HPDE6-E6E7 (cell line): ENCODE measurements around the gene MFSD11.
"Not testable (repeated sequence)": the region's sequence is repeated elsewhere in the genome, so short reads cannot be mapped to it uniquely, and the experiment has no call there.

ENCODE experiments used
- DNase-seq: peaks from one replicate; pipeline ENCODE4 v3.0.0; 2011; ENCODE audit warnings: missing footprints; ENCODE audit errors: extremely low spot score

The MFSD11 gene

GRCh38 chr17:76797241-76797840, 59.4 kb downstream of the MFSD11 start:
- no peak for DNase-seq

DNA sequence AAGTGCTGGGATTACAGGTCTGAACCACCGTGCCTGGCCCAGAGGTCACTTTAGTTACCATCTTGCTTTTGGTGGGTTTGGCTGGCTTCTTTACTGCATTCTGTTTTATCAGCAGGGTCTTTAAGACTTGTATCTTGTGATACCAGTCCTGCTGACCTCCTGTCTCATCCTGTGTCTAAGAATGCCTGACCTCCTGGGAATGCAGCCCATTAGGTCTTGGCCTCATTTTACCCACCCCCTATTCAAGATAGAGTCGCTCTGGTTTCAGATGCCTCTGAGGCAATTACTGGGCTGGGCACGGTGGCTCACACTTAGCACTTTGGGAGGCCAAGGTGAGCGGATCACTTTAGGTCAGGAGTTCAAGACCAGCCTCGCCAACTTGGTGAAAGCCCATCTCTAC, 63.8 kb downstream of the MFSD11 start:
- no peak for DNase-seq

- no peak for DNase-seq
Measured at GRCh38 chr17:76805319-76805718, 67.4 kb downstream of the MFSD11 start.

- DNase-seq = not testable (repeated sequence)
Measured at GRCh38 chr17:76806151-76806550, 68.2 kb downstream of the MFSD11 start.

GRCh38 chr17:76806767-76807166, 68.8 kb downstream of the MFSD11 start:
- DNase-seq = not testable (repeated sequence)

DNA sequence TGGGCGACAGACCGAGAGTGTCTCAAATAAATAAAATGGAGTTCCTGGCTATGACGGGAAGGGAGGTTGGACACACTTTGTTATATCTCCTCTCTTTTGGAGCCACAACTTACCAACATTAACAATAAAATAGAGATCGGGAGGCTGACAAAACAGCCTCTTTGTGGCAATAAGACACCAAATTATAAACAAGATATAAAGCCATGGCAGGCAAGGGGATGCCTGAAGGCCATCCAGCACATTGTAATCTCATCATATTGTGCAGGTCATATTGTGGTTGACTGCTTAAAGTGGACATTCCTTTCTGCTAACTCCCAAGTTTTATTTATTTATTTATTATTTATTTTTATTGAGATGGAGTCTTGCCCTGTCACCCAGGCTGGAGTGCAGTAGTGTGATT, 70.4 kb downstream of the MFSD11 start:
- no peak for DNase-seq

DNA sequence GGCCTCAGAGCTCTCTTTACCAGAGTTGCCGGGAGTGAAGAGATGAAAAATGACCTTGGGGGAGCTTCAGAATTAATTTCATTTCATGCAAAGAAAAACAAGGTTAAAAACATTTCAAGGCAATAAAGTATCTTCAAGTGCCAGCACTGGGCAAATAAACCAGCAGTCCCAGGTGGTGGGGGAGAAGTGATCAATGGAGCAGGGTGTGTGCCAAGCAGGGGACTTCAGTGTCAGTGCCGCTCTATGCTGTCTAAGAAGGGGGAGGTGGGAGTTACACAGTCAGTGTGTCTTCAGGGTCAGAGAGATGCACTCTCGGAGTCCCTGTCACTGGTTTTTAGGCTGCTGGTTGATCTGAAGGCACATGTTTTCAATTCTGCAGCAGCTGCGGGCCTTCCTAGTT, 73.0 kb downstream of the MFSD11 start:
- no peak for DNase-seq

DNA sequence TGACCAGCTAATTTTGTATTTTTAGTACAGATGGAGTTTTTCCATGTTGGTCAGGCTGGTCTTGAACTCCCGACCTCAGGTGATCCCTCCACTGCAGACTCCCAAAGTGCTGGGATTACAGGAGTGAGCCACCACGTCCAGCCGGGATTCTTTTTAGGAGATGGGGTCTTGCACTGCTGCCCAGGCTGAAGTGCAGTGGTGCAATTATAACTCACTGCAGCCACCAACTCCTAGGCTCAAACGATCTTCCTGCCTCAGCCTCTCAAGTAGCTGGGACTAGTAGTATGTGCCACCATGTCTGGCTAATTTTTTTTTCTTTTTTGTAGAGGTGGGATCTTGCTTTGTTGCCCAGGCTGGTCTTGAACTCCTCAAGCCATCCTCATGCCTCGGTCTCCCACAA, 73.9 kb downstream of the MFSD11 start:
- no peak for DNase-seq

DNA sequence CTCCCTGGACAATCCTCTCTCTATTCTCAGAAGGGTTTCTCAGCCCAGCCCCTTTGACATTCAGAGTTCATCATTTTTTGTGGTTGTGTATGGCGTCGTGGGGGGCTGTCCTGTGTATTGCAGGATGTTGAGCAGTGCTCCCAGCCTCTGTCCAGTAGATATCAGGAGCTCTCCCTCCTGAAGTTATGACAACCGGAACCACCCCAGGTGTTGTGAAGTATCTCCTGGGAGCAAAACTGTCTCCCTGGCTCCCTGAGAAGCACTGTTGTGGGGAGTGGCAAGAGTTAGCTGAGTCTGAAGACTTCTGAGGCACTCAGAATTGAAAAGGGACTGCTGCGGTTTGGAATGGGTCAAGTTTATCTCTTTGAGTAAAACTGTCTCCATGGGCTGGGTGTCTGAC, 74.3 kb downstream of the MFSD11 start:
- no peak for DNase-seq

- DNase-seq = no peak
Measured at GRCh38 chr17:76812968-76813367, 75.0 kb downstream of the MFSD11 start.

GRCh38 chr17:76815907-76816589, 78.1 kb downstream of the MFSD11 start:
- DNase-seq = not testable (repeated sequence)

DNA sequence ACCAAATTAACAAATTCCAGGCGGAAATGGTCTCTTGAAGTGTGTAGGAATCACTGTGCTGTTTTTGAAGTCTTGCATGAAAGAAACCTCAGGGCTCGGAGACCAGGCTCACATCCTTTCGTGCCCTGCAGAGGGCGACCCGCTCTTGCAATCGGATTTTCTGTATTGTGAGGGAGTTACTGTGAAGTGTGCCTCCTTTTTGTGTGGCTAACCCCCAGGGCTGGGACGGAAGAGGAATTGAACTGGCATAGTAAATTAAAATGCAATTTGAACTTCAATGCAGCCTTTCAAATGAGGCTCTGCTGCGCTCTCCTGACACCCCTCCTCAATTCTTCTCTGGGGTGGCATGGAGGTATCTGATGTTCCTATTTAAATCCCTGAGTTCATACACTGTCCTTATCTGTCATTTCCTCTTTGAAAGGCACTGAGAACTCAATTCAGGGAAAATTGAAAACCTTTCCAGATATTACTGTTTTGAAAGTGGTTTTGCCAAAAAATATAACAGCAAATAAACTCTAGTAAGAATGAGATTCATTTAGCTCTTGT, 78.7 kb downstream of the MFSD11 start:
- peak; percentile 53 for DNase-seq

DNA sequence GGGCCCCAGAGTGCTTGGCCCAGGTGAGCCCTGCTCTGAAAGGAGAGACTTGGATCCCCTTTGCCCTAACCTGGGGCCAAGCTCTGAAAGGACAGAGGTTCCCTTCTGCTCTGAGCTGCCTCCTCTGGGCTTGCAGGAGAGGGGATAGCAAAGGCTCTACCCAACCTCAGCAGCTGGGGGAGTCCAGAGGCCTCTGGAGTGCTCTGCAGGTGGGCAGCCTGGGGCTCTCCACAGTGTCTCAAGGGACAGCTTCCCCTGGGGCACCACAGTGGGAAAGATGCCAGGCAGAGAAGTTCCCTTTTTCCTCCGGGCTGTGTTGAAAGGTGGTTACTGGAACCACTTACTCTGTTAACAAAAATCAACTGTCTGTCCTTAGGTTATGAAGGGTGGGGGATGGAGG, 82.1 kb downstream of the MFSD11 start:
- DNase-seq = no peak

GRCh38 chr17:76820561-76820960, 82.6 kb downstream of the MFSD11 start:
- DNase-seq = no peak

- no peak for DNase-seq
Measured at GRCh38 chr17:76822184-76822778, 84.4 kb downstream of the MFSD11 start.

GRCh38 chr17:76824093-76824492, 86.2 kb downstream of the MFSD11 start:
- DNase-seq = no peak

GRCh38 chr17:76826330-76827068, 88.6 kb downstream of the MFSD11 start:
- no peak for DNase-seq

- DNase-seq = no peak
Measured at GRCh38 chr17:76827736-76828135, 89.8 kb downstream of the MFSD11 start.
